ENCODE data around the gene MEGF11. TPM values are rescaled to one million over a fixed set of nuclear protein-coding genes. Genes with fewer than 3 reads are reported as not detected.

Gene MEGF11
- total and polyA plus RNA-seq, 3 experiments from 2014 or later: not detected

DNA sequence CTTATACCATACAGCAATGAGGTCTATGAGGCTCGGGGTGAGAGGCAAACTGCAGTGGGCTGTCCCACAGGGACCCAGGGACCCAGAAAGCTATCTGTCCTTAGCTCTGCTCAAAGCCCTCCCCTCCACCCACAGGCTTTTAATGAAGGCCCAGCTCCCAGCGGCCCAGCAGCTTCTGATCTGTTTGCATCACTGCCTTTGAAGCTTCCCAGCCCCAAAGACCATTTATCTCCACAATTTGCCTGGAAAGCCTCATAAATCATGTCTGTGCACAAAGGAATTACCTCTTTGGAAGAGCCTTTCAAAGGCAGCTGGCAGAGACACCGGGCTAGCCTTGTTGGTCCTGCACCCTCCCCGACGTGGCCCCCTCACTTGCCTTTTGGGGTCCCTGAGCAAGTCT, 260.3 kb downstream of the MEGF11 start:
- H3K27me3 Mint-ChIP-seq: peaks cover 30 to 57% of the 10 kb centered on the region in 2 donors
- no peaks in the 10 kb centered on the region for H3K9me3 Mint-ChIP-seq
- Histone ChIP-seq H3K9me3 (ENCODE audit: low read length) (no peaks in the 10 kb centered on the region), H3K4me3 (ENCODE audit: low read length) (no peak overlapping the region), H3K27ac (ENCODE audit: low read depth, low read length) (no peak overlapping the region), H3K4me1 (ENCODE audit: insufficient read depth, low read length) (no peaks in the 10 kb centered on the region), H3K36me3 (ENCODE audit: insufficient read depth, low read length) (no peaks in the 10 kb centered on the region), H3K27me3 (ENCODE audit: insufficient read depth, low read length, poor library complexity, severe bottlenecking) (peaks cover 5% of the 10 kb centered on the region)
- CTCF ChIA-PET: no interaction called here
- POLR2A ChIA-PET: no interaction called here
- H3K4me1 Mint-ChIP-seq: no peaks in the 10 kb centered on the region
- DNase-seq: no peak
- no peaks in the 10 kb centered on the region for H3K36me3 Mint-ChIP-seq
- no peak overlapping the region for H3K4me3 Mint-ChIP-seq
- H3K27ac Mint-ChIP-seq: no peak overlapping the region

DNA sequence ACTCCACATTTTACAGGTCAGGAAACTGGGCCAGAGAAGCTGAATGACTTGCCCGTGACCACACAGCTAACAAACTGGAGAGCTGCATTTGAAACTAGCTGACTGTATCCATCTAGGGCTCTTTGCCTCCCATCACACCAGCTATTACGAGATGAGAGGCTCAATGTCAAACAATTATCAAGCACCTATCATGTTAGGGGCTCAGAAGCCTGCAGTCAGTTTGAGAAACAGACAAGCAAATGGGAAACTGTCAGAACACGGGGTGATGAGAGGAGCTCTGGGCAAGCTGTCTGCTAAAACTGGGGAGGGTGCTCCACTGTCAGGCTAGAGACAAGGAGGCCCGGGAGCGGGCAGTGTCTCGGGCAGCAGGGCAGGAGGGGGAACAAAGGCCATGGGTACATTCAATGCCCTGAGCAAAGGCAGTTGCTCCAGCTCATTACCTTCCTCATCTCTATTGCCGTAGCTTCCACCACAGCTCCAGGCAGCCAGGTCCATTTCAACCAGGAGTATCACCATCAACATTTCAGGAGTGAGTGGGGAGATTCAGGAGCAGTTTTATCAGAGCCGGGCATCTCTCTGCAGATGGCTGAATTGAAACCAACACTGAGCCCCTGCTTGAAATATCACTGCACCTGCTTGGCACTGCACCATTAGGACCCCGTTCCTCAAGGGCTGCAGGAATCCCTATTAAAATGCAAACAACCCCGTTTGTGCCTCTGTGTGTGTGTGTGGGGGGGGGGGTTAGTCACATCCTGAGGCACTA, 261.6 kb downstream of the MEGF11 start:
- H3K27me3 ChIP-seq (ENCODE audit: insufficient read depth, low read length, poor library complexity, severe bottlenecking): peaks cover 5% of the 10 kb centered on the region
- ChIA-PET POLR2A (no interaction called here), CTCF (interaction anchor here (0.7 kb wide), 1 partner anchor 12 kb away, joined by 4 read pairs; no protein-coding TSS in a partner anchor)
- DNase-seq: no peak
- H3K4me1 ChIP-seq (ENCODE audit: insufficient read depth, low read length): no peaks in the 10 kb centered on the region
- Mint-ChIP-seq H3K9me3 (no peaks in the 10 kb centered on the region), H3K27ac (no peak overlapping the region), H3K27me3 (peaks cover 29 to 56% of the 10 kb centered on the region in 2 donors), H3K4me3 (no peak overlapping the region), H3K4me1 (no peaks in the 10 kb centered on the region), H3K36me3 (no peaks in the 10 kb centered on the region)
- H3K36me3 ChIP-seq (ENCODE audit: insufficient read depth, low read length): no peaks in the 10 kb centered on the region
- H3K27ac ChIP-seq (ENCODE audit: low read depth, low read length): no peak overlapping the region
- no peaks in the 10 kb centered on the region for H3K9me3 ChIP-seq (ENCODE audit: low read length)
- H3K4me3 ChIP-seq (ENCODE audit: low read length): no peak overlapping the region

DNA sequence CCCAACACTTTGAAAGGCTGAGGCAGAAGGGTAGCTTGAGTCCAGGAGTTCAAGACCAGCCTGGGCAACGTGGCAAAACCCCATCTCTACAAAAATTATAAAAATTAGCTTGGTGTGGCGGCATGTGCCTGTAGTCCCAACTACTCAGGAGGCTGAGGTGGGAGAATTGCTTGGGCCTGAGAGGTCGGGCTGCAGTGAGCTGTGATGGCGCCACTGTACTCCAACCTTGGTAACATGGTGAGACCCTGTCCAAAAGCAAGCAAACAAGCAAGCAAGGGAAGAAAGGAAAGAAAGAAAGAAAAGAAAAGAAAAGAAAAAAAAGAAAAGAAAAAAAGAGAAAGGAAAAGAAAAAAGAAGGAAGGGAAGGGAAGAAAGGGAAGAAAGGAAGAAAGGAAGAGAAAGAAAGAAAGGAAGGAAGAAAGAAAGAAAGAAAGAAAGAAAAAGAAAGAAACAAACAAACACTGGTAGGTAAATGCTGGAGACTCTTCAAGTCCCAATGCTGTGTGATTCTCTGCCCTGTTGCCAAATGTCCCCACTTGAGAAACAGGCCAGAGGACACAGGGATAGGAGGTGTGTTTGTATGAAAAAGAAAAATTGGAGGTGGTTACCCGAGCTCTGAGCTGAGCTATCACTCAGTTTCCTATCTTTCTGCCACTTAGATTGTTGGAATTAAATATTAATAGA, 263.1 kb downstream of the MEGF11 start:
- Histone ChIP-seq H3K36me3 (ENCODE audit: insufficient read depth, low read length) (no peaks in the 10 kb centered on the region), H3K4me1 (ENCODE audit: insufficient read depth, low read length) (no peaks in the 10 kb centered on the region), H3K27me3 (ENCODE audit: insufficient read depth, low read length, poor library complexity, severe bottlenecking) (no peaks in the 10 kb centered on the region), H3K4me3 (ENCODE audit: low read length) (no peak overlapping the region), H3K27ac (ENCODE audit: low read depth, low read length) (no peak overlapping the region), H3K9me3 (ENCODE audit: low read length) (no peaks in the 10 kb centered on the region)
- H3K4me1 Mint-ChIP-seq: no peaks in the 10 kb centered on the region
- no peak overlapping the region for H3K4me3 Mint-ChIP-seq
- DNase-seq: no peak
- no peaks in the 10 kb centered on the region for H3K9me3 Mint-ChIP-seq
- H3K36me3 Mint-ChIP-seq: no peaks in the 10 kb centered on the region
- H3K27ac Mint-ChIP-seq: no peak overlapping the region
- H3K27me3 Mint-ChIP-seq: peaks cover 27 to 62% of the 10 kb centered on the region in 2 donors
- POLR2A ChIA-PET: no interaction called here
- CTCF ChIA-PET: no interaction called here

DNA sequence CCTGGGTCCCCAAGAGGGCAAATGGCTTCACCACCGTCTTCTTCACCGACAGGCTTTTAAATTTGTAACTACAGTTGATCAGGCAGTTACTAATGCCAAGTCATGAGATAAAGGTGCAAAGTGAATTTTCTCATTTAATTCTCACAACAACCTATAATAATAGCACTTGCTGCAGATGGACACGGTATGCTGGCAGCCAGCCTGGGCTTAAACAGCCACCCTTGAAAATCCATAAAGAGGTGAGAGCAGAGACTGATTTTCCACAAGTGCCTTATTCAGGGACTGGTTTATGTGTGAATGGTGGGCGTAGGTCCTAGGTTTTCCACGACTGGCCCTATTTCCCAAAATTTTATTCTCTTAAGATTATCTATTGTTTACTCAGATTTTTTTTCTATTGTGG, 266.4 kb downstream of the MEGF11 start:
- Histone ChIP-seq H3K4me1 (ENCODE audit: insufficient read depth, low read length) (peaks cover 5% of the 10 kb centered on the region), H3K27ac (ENCODE audit: low read depth, low read length) (no peak overlapping the region), H3K36me3 (ENCODE audit: insufficient read depth, low read length) (no peaks in the 10 kb centered on the region), H3K27me3 (ENCODE audit: insufficient read depth, low read length, poor library complexity, severe bottlenecking) (peaks cover 11% of the 10 kb centered on the region), H3K4me3 (ENCODE audit: low read length) (no peak overlapping the region), H3K9me3 (ENCODE audit: low read length) (no peaks in the 10 kb centered on the region)
- H3K36me3 Mint-ChIP-seq: no peaks in the 10 kb centered on the region
- ChIA-PET POLR2A (no interaction called here), CTCF (no interaction called here)
- peaks cover 0 to 10% (median 8%) of the 10 kb centered on the region in 3 donors for H3K4me1 Mint-ChIP-seq
- peaks cover 37 to 58% of the 10 kb centered on the region in 2 donors for H3K27me3 Mint-ChIP-seq
- H3K27ac Mint-ChIP-seq: peak overlapping the region in 1 of 8 donors; percentile 15
- DNase-seq: no peak
- no peaks in the 10 kb centered on the region for H3K9me3 Mint-ChIP-seq
- no peak overlapping the region for H3K4me3 Mint-ChIP-seq

DNA sequence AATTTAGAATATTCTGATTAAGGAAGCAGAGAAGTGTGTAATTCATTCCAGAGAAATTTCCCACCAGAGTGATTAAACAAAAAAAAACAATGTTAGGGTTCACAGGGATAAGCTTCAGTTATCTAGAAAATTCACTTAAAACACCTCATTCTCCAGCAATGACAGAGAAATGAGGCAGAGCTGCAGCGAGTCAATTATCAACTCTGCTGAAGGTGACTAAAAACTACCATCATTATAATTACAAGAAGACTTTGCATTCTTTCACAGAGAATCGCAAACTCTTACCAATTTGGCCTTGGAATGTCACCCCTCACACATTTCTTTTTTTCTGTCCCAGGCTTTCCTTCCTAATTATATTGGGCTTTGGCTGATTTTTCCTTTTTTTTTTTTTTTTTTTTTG, 267.1 kb downstream of the MEGF11 start:
- DNase-seq: no peak
- peaks cover 5% of the 10 kb centered on the region for H3K4me1 ChIP-seq (ENCODE audit: insufficient read depth, low read length)
- no peak overlapping the region for H3K4me3 ChIP-seq (ENCODE audit: low read length)
- Mint-ChIP-seq H3K36me3 (no peaks in the 10 kb centered on the region), H3K4me1 (peaks cover 0 to 15% (median 8%) of the 10 kb centered on the region in 3 donors), H3K27ac (no peak overlapping the region), H3K27me3 (peaks cover 32 to 52% of the 10 kb centered on the region in 2 donors), H3K4me3 (no peak overlapping the region), H3K9me3 (no peaks in the 10 kb centered on the region)
- no peak overlapping the region for H3K27ac ChIP-seq (ENCODE audit: low read depth, low read length)
- H3K36me3 ChIP-seq (ENCODE audit: insufficient read depth, low read length): no peaks in the 10 kb centered on the region
- ChIA-PET POLR2A (no interaction called here), CTCF (no interaction called here)
- no peaks in the 10 kb centered on the region for H3K9me3 ChIP-seq (ENCODE audit: low read length)
- peaks cover 11% of the 10 kb centered on the region for H3K27me3 ChIP-seq (ENCODE audit: insufficient read depth, low read length, poor library complexity, severe bottlenecking)

DNA sequence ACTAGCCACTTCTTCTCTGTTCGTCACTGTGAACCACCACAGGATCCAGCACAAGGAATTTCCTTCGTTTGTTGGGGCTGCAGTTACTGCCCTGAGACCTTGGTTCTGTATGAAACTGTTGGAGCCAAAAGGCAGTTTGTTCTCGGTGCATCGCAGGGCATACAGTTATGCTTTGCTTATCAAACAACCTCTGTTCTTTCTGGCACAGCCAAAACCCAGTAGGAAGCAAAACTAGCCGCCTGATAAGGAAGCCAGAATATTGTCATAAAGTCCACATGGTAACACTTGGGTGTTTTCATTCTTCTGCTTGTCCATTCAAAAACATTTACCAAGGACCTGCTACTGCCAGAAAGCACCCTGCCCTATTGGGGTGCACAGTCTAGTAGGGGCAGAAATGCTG, 268.2 kb downstream of the MEGF11 start:
- Mint-ChIP-seq H3K9me3 (no peaks in the 10 kb centered on the region), H3K4me3 (no peak overlapping the region), H3K27ac (no peak overlapping the region), H3K27me3 (peaks cover 34 to 44% of the 10 kb centered on the region in 2 donors), H3K4me1 (peaks cover 0 to 16% (median 8%) of the 10 kb centered on the region in 3 donors), H3K36me3 (no peaks in the 10 kb centered on the region)
- H3K36me3 ChIP-seq (ENCODE audit: insufficient read depth, low read length): no peaks in the 10 kb centered on the region
- peaks cover 11% of the 10 kb centered on the region for H3K27me3 ChIP-seq (ENCODE audit: insufficient read depth, low read length, poor library complexity, severe bottlenecking)
- CTCF ChIA-PET: no interaction called here
- H3K9me3 ChIP-seq (ENCODE audit: low read length): no peaks in the 10 kb centered on the region
- H3K4me1 ChIP-seq (ENCODE audit: insufficient read depth, low read length): peaks cover 5% of the 10 kb centered on the region
- POLR2A ChIA-PET: no interaction called here
- H3K27ac ChIP-seq (ENCODE audit: low read depth, low read length): no peak overlapping the region
- H3K4me3 ChIP-seq (ENCODE audit: low read length): no peak overlapping the region
- DNase-seq: no peak

DNA sequence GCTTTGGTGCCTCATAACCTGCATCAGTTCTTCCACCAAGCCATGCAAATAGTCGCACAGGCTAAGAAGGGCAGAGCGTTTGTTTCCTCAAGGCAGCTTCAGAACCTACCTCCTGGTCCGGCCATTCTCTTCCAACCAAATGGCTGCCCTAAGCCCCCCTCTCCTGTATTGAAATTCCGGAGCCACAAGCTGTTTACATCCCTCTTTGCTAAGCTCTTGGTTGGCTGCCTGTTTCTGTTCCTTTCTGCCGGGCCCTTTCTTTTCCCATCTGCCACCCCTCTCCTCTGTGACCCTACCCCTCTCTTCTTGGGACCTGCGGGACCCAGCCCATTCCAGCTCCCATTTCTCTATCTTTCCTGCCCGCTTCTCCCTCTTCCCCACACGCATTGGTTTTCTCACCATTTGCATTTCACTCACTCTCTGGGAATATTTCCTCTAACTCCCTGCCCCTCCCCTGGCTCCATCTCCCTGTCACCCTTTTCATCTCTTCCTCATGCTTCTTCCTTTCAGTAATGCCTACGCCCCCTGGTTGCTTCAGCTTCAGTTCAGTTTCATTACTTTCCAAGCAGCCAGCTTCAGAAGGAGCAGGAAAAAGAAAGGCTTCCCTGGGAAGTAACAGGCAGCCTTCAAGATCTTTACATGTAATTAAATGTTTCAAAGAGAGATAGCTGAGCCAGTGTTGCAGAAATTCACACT, 270.8 kb downstream of the MEGF11 start:
- Mint-ChIP-seq H3K27ac (peak overlapping the region in 1 of 8 donors; percentile 5), H3K36me3 (no peaks in the 10 kb centered on the region), H3K4me1 (peaks cover 0 to 16% (median 8%) of the 10 kb centered on the region in 3 donors), H3K27me3 (peaks cover 31 to 32% of the 10 kb centered on the region in 2 donors), H3K4me3 (peak overlapping the region; percentile 21 to 81 (median 60)), H3K9me3 (no peaks in the 10 kb centered on the region)
- no peaks in the 10 kb centered on the region for H3K36me3 ChIP-seq (ENCODE audit: insufficient read depth, low read length)
- DNase-seq: no peak
- H3K9me3 ChIP-seq (ENCODE audit: low read length): no peaks in the 10 kb centered on the region
- ChIA-PET CTCF (interaction anchor here (0.6 to 1.2 kb wide), 2 partner anchors 81 to 265 kb away, joined by 3 read pairs; no protein-coding TSS in a partner anchor), POLR2A (no interaction called here)
- peaks cover 11% of the 10 kb centered on the region for H3K27me3 ChIP-seq (ENCODE audit: insufficient read depth, low read length, poor library complexity, severe bottlenecking)
- H3K4me3 ChIP-seq (ENCODE audit: low read length): peak overlapping the region; percentile 19
- H3K4me1 ChIP-seq (ENCODE audit: insufficient read depth, low read length): peaks cover 5% of the 10 kb centered on the region
- no peak overlapping the region for H3K27ac ChIP-seq (ENCODE audit: low read depth, low read length)
